MM.1S (cell line): Measurements from ENCODE around the gene SWAP70.

ENCODE experiments used
- DNase-seq: peaks from one replicate; pipeline ENCODE4 v3.0.0-alpha.2; 2015
- H2AFZ ChIP-seq: fragments of 300-600 bp; sonication (generic); 2 replicates; pipeline ENCODE4 v1.6.0; 2016; ENCODE audit warnings: antibody characterized with exemption, low read length
- H3F3A ChIP-seq: fragments of 300-600 bp; sonication (generic); 2 replicates; pipeline ENCODE4 v1.6.1; 2016; ENCODE audit warnings: mild to moderate bottlenecking, antibody characterized with exemption, low read length, moderate library complexity, mixed read lengths; ENCODE audit not compliant: insufficient read depth
- H3K27ac ChIP-seq: fragments of 300-600 bp; sonication (generic); 2 replicates; pipeline ENCODE4 v1.5.1; 2016; ENCODE audit warnings: mild to moderate bottlenecking, low read length
- H3K27me3 ChIP-seq: fragments of 300-600 bp; sonication (generic); replicated peaks from 2 replicates; pipeline ENCODE4 v1.6.0; 2016; ENCODE audit warnings: low read length; ENCODE audit not compliant: insufficient read depth
- H3K36me3 ChIP-seq: fragments of 300-600 bp; sonication (generic); replicated peaks from 2 replicates; pipeline ENCODE4 v1.6.1; 2016; ENCODE audit warnings: mild to moderate bottlenecking, low read length, mixed read lengths; ENCODE audit not compliant: insufficient read depth
- H3K4me1 ChIP-seq: fragments of 300-600 bp; sonication (generic); 2 replicates; pipeline ENCODE4 v1.6.1; 2016; ENCODE audit warnings: low read length, mixed read lengths
- H3K4me2 ChIP-seq: fragments of 300-600 bp; sonication (generic); 2 replicates; pipeline ENCODE4 v1.6.0; 2016; ENCODE audit warnings: low read depth, low read length
- H3K4me3 ChIP-seq: fragments of 300-600 bp; sonication (generic); 2 replicates; pipeline ENCODE4 v1.5.1; 2016; ENCODE audit warnings: low read length, mixed read lengths
- H3K79me2 ChIP-seq: fragments of 300-600 bp; sonication (generic); 2 replicates; pipeline ENCODE4 v1.6.1; 2016; ENCODE audit warnings: mixed run types, low read length, mixed read lengths
- H3K9ac ChIP-seq: fragments of 300-600 bp; sonication (generic); 2 replicates; pipeline ENCODE4 v1.6.1; 2016; ENCODE audit warnings: low read length, mixed read lengths
- H3K9me2 ChIP-seq: fragments of 300-600 bp; sonication (generic); replicated peaks from 2 replicates; pipeline ENCODE4 v1.6.1; 2016; ENCODE audit warnings: mild to moderate bottlenecking, low read length, mixed read lengths; ENCODE audit not compliant: insufficient read depth
- H3K9me3 ChIP-seq: fragments of 300-600 bp; sonication (generic); replicated peaks from 2 replicates; pipeline ENCODE4 v1.6.1; 2016; ENCODE audit warnings: mild to moderate bottlenecking, low read length, mixed read lengths; ENCODE audit not compliant: insufficient read depth
- H4K20me1 ChIP-seq: fragments of 300-600 bp; sonication (generic); 2 replicates; pipeline ENCODE4 v1.6.1; 2016; ENCODE audit warnings: mild to moderate bottlenecking, low read length, moderate library complexity, mixed read lengths; ENCODE audit not compliant: insufficient read depth
- CTCF ChIP-seq: fragments of 300-600 bp; sonication (generic); IDR thresholded peaks from 2 replicates; pipeline ENCODE4 v1.5.1; 2016; ENCODE audit warnings: antibody characterized with exemption, low read length, mixed read lengths
- EZH2 ChIP-seq: fragments of 300-600 bp; sonication (generic); optimal IDR thresholded peaks from 2 replicates; pipeline ENCODE3; 2017; ENCODE audit warnings: low read depth, mild to moderate bottlenecking, antibody characterized with exemption, low read length, mixed read lengths
- EZH2phosphoT487 ChIP-seq: fragments of 300-600 bp; sonication (generic); IDR thresholded peaks from 2 replicates; pipeline ENCODE4 v1.6.1; 2018; ENCODE audit warnings: antibody characterized with exemption, low read length

Gene SWAP70

GRCh38 chr11:9639099-9639498 is 24.8 kb upstream of the SWAP70 start:
- H3F3A ChIP-seq, result no peaks in the 10 kb centered on the region
- no peak for TF ChIP-seq EZH2
- no peak for TF ChIP-seq CTCF
- TF ChIP-seq EZH2phosphoT487, result no peak
- no peak overlapping the region for H2AFZ ChIP-seq
- H4K20me1 ChIP-seq, result no peaks in the 10 kb centered on the region
- no peak overlapping the region for H3K4me3 ChIP-seq
- H3K36me3 ChIP-seq, result no peaks in the 10 kb centered on the region
- H3K4me1 ChIP-seq, result no peaks in the 10 kb centered on the region
- no peaks in the 10 kb centered on the region for H3K79me2 ChIP-seq
- H3K9me2 ChIP-seq, result no peaks in the 10 kb centered on the region
- no peak overlapping the region for H3K27ac ChIP-seq
- no peak for DNase-seq
- no peaks in the 10 kb centered on the region for H3K9me3 ChIP-seq
- H3K9ac ChIP-seq, result no peak overlapping the region
- no peaks in the 10 kb centered on the region for H3K27me3 ChIP-seq
- no peak overlapping the region for H3K4me2 ChIP-seq

GRCh38 chr11:9639985-9640384 is 23.9 kb upstream of the SWAP70 start:
- H2AFZ ChIP-seq, result no peak overlapping the region
- H4K20me1 ChIP-seq, result no peaks in the 10 kb centered on the region
- no peak overlapping the region for H3K4me2 ChIP-seq
- no peaks in the 10 kb centered on the region for H3K9me3 ChIP-seq
- H3K36me3 ChIP-seq, result no peaks in the 10 kb centered on the region
- no peak for DNase-seq
- H3F3A ChIP-seq, result no peaks in the 10 kb centered on the region
- H3K4me1 ChIP-seq, result no peaks in the 10 kb centered on the region
- H3K27me3 ChIP-seq, result no peaks in the 10 kb centered on the region
- no peak overlapping the region for H3K27ac ChIP-seq
- no peaks in the 10 kb centered on the region for H3K9me2 ChIP-seq
- no peak overlapping the region for H3K9ac ChIP-seq
- no peak overlapping the region for H3K4me3 ChIP-seq
- no peaks in the 10 kb centered on the region for H3K79me2 ChIP-seq
- TF ChIP-seq EZH2phosphoT487 (no peak), EZH2 (no peak), CTCF (no peak)

GRCh38 chr11:9642894-9643293 is 21.0 kb upstream of the SWAP70 start:
- Histone ChIP-seq H3F3A (no peaks in the 10 kb centered on the region), H2AFZ (no peak overlapping the region), H3K27ac (no peak overlapping the region), H3K79me2 (no peaks in the 10 kb centered on the region), H3K4me1 (no peaks in the 10 kb centered on the region), H3K9me2 (no peaks in the 10 kb centered on the region), H4K20me1 (no peaks in the 10 kb centered on the region), H3K27me3 (no peaks in the 10 kb centered on the region), H3K9ac (no peak overlapping the region), H3K36me3 (no peaks in the 10 kb centered on the region), H3K4me3 (no peak overlapping the region), H3K4me2 (no peak overlapping the region), H3K9me3 (no peaks in the 10 kb centered on the region)
- no peak for DNase-seq
- TF ChIP-seq EZH2phosphoT487, result no peak
- TF ChIP-seq CTCF, result no peak
- TF ChIP-seq EZH2, result no peak
